NCI-H1417 (cell line): ENCODE results near the gene MORF4L2.
A peak's percentile ranks its signal among the peaks of the same experiment; 100 is the strongest.

Experiments
- DNase-seq, 3 experiments: peaks; one replicate each; lab custom pipeline; 2025; lab: John Stamatoyannopoulos, UW

Gene MORF4L2, protein sequence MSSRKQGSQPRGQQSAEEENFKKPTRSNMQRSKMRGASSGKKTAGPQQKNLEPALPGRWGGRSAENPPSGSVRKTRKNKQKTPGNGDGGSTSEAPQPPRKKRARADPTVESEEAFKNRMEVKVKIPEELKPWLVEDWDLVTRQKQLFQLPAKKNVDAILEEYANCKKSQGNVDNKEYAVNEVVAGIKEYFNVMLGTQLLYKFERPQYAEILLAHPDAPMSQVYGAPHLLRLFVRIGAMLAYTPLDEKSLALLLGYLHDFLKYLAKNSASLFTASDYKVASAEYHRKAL

DNA sequence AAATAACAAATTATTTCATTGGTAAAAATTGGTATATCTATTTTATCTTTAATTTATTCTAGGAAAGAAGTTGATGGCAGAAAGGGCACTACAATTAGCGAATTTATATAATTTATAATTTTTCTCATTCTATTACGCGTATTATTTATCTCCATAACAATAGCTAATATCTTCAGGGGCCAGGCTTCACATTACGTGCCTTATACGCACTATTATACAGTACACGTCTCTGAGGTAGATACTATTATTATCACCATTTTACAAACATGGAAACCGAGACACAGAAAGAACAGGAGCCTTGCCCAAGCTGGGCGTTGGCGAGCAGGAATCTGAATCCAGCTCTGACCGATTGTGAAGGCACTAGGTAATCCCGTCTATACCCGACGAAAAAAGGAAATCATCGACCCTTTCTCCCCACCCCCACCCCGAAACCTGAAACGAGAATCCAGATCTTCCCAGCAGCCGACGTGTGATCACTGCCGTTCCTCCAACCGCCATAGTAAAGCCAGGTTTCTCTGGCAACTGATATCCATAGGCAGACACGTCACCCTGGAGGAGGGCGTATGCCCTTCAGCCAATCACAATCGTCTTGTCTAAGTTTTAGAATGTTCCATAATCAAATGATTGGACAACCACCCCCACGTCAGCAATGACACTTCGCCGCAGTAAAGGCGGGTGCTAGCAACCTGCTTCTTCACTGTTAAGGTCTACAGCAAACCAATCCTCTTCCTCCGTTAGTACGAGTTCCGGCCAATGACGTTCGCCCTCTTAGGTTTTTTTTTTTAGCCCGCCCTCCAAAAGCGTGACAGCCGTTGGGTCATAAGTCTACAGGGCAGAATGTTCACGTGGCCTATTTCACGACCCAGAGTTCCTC, at the start of gene MORF4L2:
Gene MORF4L2 (minus strand): TSS at position 501 of the 874 bp plus-strand sequence. CDS start 9,672 bp downstream, outside the sequence.
- DNase-seq, result peak; percentile 92 to 99 (median 98)

DNA sequence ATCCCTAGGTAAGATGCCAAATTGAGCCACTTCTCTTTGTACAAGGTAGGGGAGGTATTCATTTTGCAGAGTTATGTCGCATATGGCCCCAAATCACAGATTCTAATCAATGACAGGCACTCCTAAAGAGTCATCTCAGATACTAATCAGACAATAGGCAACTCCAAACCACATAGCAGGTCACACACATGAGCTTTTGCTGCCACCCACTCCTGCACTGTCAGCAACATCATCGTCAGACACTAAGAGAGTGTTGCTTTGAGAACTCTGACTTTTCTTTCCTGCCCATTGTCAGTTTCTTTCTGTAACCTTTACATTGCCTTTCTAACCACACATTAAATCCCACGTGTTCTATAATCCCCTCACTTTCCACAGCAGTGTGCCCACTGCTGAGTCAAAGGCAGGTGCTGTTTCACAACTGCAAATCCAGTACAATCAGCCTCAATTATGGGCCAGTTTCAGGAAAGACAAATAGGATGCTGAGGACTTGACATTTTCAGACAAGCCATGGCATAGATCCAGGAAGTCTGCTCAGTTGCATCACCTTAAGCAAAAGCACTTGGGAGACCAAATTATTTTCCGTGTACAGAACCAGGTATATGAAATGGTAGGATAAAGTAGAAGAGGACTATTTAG, 47.7 kb upstream of the MORF4L2 start:
- peak in 2 of 3 experiments; percentile 37 to 71 for DNase-seq

DNA sequence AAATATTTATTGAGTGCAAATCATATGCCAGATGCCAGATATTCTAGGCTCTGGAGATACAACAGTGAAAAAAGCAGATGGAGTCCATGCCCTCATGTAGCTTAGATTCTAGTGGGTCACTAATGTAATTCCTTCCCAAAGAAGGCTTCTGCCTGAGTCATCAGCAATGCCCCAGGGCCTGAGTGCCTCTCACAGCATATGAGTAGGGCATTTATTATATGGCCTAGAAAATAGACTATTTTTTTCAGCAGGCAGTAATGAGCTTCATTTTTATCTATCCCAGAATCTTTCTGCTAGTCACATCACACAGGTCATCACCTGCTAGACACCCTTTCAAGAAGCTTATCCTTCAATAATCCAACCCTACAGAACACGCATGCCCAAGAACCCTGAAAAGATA, 46.5 kb upstream of the MORF4L2 start:
- no peak for DNase-seq

DNA sequence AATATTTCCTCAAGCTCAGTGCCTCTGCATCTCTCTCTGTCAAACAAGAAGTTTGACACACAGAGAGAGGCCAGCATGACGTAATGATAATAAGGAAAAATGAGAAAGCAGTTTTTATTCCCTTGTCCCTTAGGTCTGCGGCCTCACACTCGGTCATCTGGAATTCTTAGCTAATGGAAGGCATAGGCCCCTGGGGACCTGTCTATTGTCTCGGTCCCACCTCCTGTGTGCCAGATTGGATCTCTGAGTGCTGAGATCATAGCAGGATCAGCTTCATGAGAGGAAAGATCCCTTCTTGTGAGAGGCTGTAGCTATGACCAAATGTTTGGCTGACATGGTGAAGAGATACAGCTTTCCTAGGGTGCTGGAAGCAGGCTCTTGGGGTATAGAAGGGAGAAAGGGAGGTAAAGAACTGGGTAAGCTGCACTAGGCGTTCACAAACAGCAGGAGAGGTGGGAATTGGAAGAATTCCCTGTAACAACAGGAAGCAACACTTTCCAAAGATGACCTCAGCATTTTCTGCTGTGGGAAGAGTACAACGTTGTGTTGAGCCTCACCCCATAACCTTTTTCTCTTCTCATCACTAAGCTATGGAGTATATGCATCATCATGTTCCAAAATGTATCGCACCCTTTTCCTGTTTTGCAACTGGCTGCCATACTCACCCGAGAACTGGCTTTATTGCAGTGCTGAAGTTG, 44.4 kb upstream of the MORF4L2 start:
- DNase-seq, result no peak

DNA sequence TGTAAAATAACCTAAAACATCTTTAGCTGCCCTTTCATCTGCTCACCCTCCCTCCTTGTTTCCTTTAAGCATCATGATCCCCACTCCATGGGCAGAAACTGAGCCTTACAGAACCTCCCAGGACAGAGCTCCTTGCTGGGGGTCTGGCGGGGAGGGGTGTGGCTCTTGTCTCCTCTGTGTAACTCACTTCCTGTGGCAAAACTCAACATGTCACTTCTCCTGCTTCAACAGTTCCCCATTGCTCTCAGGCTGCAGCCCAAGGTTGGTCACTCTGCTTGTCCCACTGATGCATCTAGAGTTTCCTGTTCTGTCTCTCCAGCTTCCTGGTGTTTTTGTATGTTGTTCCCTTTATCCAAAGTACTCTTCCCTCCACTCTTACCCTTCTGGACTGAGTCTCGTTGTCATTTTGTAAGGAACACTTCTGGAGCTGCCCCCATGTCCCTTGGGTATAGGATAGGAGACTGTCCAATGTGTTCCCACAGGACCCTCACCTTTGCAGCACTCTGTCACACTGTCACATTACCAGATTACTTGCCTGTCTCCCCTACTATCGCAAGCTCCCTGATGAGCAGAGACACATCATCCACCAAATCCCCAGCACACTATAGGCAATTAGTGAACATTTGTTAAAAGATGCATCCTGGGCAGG, 43.8 kb upstream of the MORF4L2 start:
- no peak for DNase-seq

DNA sequence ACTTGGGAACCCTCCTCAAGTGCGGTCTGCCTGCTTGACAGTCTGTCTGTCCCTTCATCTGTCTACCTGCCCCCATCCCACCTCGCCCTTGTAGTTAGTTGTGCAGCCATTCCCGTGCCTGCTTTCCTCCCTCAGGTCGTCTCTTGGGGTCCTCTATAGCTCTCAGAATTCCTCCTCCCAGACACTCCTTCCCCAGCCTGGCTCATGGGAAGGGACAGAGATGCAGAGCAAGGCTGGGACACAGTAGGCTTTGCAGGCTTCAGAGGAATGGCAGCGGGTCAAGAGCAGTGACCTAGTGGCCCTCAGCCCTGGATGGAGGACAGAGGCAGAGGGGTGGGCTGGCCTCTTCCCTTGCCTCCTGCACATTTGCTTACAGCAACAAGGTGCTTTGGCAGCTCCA, 42.5 kb upstream of the MORF4L2 start:
- no peak for DNase-seq

DNA sequence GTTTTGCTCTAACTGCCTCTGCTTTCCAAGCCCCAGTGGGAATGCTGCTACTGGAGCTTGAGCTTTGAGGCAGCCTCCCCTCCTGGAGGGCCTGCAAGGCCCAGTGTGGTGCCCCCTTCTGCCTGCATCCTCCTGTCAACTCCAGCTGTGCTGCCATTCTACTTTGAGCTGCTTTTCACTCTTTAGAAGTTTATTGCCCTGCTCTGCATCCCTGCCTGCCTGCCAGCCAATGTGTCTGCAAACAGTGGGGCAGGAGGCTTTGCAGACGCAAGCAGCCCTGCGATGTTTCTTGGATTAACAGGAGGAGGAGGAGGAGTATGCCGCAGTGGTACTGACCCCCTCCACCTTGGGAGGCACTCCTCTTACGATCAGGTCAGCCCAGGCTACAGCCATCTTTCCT, 40.6 kb upstream of the MORF4L2 start:
- DNase-seq, result no peak

DNA sequence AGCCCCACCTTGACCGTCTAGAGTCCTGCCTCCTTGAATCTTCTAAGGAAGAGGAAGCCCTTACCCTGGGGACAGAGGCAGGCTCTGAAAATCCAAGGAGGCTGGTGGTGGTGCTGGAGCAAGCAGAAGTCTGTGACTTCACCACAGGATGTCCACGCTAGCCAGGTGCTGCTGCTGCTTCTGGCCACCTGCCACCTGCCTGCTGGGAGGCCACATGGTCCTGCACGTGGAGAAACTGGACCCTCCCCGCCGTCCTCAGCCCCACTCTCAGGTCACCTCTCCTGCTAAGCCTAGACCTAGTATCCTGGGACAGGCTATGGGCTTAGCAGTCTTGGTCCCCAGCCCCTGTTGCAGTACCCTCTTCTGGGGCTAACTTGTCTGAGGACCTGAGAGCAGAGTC, 40.0 kb upstream of the MORF4L2 start:
- peak in 2 of 3 experiments; percentile 30 to 33 for DNase-seq

DNA sequence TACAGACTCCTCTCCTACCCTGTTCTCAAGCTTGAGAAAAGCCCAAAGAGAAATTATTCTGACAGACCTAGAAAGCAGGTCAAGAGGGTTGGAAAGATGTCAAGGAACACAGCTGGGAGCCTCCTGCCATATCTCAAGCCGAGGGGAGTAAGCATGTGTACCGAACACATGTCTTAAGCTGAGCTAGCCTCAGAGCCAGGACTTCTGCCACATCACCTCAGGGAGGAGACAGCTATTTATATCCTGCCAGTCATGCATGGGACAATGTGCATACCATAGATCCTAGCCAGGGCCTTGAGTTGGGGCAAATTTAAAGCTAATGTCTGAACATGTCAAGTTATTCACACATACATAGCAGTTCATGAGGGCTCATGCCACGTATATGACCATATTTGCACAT, 36.0 kb upstream of the MORF4L2 start:
- no peak for DNase-seq

DNA sequence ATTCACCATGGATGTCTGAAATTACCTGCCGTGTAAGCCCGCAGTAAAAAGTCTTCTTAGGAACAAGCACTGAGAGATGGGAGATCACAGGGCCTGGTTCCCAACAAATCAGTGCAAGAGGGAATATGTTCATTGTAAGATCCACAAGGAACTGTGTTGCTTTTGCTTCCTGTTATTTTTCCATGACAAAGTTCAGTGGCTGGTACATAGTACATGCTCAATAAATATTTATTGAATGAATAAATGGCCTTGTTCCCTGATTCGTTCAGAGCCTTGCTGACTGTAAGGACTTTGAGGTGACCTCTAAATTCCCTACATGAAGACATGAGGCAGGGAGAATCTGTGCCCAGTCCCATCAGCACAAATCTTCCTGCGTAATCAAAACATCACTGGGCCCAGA, 31.6 kb upstream of the MORF4L2 start:
- no peak for DNase-seq

DNA sequence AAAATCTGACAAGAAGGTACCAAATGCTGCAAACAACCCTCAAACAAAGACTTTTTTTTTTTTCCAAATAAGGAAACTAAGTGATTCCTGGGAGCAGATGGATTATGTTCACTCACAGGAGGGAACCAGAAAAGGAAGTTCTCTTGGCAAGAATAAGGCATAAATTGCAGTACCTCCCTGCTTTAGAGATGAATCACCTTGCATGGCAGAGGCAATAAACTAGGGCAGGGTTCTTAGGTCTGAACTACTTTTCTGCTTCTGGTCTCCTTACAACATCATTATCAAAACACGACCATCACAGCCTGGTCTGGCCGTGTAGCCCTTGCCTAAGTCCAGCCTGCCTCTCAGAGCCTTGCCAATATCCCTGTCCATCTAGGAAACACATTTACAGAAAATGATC, 30.5 kb upstream of the MORF4L2 start:
- no peak for DNase-seq

DNA sequence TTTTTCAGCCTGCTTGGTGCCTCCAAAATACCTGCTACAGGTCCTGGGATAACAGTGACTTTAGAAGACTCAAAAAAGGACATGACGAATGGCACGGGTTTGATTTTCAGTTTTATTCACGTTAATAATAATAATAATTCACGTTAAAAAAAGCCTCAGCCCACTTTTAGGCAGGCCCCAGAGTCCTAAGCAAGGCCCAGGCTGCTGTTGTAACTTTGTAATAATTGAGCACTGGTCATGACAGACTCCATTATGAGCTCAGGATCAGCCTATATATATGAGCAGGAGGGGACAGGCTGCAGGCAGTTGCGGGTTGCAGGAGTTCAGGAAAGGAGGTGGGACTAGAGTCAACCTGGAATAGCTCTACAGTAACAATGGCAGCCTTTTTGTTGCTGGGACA, 24.1 kb upstream of the MORF4L2 start, which contains the start of gene TMEM31:
Gene TMEM31 (plus strand): TSS at position 301 of the 400 bp plus-strand sequence. CDS start 1,350 bp downstream, outside the sequence.
- DNase-seq, result no peak

DNA sequence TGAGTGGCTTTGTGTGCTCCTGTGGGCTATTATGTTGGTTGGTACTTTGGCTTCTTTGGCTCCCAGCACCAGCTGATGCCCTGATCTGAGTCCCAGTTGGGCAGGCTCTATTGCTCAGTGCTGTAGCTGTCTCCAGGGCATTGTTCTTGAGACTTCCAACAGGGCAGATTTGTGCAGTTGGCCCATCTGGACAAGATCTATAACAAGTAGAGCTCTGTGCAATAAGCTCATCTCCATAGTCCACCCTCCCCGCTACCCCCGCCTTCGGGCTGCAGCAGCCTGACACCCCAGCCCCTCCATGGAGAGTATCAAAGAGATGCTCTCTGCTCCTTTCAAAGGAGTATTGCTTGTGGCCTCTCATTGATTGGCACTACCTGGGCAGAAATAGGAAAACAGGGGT, 18.4 kb upstream of the MORF4L2 start:
- no peak for DNase-seq

DNA sequence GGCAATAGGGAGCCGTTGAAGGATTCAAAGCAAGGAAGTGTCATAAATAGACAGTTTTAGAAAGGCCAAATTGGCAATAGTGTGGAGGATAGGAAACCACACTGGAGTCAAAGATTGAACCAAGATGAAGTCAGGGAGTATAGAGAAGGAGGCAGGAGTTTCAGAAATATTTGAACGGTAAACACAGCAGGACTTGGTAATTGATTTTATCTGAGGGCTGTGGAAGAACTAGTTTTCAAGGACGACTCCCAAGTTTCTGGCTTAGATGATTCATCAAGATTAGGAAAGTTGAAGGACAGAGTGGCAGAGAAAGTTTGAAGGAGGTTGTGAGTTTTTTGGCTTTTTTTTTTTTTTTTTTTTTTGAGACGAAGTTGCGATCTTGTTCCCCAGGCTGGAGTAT, 12.7 kb upstream of the MORF4L2 start:
- no peak for DNase-seq

DNA sequence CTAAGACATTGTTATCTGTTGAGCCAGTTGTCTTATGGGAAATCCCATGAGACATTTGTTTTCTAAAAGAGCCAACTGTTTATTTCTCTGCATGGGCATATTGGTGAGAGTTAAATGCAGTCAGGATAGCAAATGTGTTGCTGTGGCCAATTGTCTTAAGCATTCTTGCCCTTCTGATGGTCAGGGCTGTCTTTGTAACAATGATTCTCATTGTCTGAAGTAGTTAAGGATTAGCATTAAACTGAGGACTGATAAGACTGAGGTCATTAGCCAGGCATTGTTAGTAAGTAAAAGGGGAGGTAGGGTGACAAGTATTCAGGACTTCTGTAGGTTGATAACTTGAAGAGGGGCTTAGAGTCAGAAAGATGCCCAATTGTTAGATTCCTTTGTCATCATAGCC, 11.2 kb upstream of the MORF4L2 start:
- DNase-seq, result no peak

DNA sequence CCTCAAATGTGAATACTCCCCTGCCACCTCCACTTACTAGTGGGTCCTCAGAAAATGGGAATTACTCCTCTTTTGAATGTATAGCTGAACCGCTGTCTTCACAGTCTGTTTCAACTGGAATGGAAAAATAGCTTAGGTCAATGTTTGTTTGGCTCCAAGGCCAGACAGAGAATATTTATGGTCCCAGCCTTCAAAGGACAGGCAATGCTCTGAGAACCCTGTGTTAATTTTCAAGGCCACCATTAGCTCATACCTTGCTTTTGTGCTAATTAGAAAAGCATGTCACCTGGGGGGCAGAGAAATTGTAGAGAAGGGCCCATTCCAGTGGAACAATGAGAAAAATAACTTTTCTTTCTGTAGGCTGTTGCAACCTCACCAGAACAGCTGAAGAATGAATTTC, 4.6 kb upstream of the MORF4L2 start:
- DNase-seq, result no peak

DNA sequence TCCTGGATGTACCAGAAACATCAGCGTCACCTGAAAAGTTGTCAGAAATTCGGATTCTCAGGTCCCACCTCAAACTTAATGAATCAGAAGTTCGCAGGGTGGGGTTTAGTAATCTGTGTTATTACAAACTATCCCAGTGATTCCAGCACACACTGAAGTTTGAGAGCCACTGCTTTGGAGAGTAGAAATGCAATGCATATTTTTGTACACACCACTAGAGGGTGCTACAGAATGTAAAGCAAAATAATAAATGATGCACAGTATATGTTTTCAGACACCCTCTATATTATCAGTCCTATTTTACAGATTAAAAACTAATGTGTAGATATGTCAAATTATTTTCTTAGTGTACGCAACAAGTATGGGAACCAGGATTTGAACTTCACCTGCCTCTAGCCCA, 2.4 kb upstream of the MORF4L2 start:
- DNase-seq, result peak; percentile 19 to 61 (median 36)

DNA sequence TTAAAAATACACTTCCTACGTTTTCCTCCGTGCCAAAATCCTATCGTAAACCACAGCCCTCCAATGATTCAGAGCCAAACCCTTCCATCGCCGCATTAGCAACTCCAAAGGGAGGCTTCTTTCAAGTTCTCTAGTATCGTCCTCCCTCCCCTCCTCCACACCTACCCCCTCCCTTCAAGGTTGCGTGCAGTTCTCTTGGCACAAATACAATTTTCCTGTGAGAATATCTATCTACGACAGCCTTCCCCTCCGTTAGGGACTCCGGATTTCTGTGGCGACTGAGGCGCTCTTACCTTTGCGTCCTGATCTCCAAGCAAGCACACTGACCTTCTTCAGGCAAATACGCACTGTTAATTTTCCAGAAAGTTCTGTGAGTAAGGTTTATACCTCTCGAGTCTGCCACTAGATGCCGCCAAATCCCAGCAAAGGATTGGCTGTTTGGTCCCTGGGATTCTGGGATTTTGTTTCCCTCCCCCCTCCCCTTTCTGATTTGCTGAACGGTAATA, 1.2 kb upstream of the MORF4L2 start:
- DNase-seq, result peak; percentile 79 to 92 (median 79)

DNA sequence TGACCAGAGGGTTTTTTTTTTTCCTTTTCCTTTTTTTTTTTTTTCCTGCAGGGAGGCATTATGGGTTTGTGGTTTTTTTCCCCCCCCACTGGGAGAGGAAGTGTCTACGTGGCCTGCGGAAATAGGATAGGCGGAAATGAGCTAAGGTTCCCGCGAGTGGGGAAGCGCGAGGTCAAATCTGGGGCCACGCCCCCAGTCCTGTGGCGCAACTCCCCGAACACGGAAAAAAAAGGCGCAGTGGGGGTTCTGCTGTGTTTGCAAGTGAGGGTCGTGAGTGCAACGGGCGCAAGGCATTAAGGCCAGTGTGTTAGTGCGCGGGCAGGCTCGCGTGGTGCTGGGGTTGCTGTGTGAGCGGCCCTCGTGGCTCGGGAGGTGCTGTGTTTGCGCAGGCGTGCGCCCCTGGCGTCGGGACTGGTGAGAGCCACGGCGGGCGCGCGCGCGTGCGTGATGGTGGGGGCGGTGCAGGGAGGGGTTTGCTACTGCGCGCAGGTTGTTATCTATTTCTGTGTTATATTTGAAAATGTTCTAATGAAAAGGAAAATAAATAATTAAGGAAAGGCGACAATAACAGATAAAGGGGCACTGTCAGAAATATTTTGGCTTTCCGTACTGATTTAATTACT, 685 bp upstream of the MORF4L2 start:
- peak; percentile 91 to 98 (median 95) for DNase-seq

DNA sequence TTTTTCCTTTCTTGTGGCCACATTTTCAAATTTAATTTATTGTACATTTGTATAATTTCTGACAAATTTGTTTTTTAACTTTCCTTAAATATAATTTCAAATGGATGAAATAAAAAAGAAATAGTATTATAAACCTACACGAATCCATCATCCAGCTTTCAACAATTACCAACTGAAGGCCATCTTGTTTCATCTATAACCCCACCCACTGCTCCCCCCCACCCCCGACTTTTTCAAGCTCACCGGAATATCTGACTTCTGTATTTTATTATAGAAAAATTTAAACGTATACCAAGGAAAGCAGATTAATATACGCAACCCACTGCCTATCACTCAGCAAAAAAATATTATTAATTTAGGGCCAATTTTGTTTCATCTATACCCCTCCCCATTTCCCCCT, 1.1 kb downstream of the MORF4L2 start:
- DNase-seq, result peak in 1 of 3 experiments; percentile 48

DNA sequence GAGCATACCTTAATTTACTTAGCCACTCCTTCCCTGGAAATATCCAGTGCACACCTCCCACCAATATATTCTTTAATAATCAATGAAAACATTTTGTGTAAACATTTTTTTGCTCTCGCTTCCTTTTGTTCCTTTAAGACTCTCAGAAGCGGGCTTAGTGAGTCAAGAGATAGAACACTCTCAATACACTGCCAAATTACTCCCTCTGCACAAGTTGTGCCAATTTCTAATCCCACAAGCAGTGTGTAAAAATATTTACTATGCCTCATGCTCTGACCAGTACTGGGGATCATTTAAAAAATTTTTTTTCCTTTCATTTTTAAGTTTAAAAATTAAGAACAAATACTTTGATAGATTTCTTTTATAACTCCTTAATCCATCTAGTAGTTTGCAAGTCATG, 5.1 kb downstream of the MORF4L2 start:
- no peak for DNase-seq
